ENCODE data around the gene HSPA4L.

Gene HSPA4L

GRCh38 chr4:127846765-127847164 lies 64.6 kb downstream of the HSPA4L start:
- H3K9me3 ChIP-seq (ENCODE audit: control insufficient read depth, insufficient read depth, low read length) = peaks cover 18% of the 10 kb centered on the region
- H3K9me2 ChIP-seq (replicated peaks; ENCODE audit: control insufficient read depth, low read length) = no peaks in the 10 kb centered on the region
- H4K20me1 ChIP-seq (ENCODE audit: control insufficient read depth, insufficient read depth, low read depth, low read length) = no peaks in the 10 kb centered on the region
- no peaks in the 10 kb centered on the region for H3F3A ChIP-seq (ENCODE audit: control insufficient read depth, insufficient read depth)
- H3K79me2 ChIP-seq (ENCODE audit: control insufficient read depth, low read length) = peaks cover 20% of the 10 kb centered on the region
- no peaks in the 10 kb centered on the region for H3K27me3 ChIP-seq (ENCODE audit: control insufficient read depth, low read length)
- TF ChIP-seq CTCF (IDR thresholded peaks at IDR 0.05; ENCODE audit: low read depth, low read length, poor library complexity, severe bottlenecking) (no peak), EZH2phosphoT487 (IDR thresholded peaks at IDR 0.05; ENCODE audit: borderline replicate concordance, low read length) (no peak)
- H3K4me2 ChIP-seq (ENCODE audit: low read length) = no peak overlapping the region
- H3K36me3 ChIP-seq (ENCODE audit: control insufficient read depth, low read length) = peaks cover 4% of the 10 kb centered on the region
- no peak overlapping the region for H3K4me3 ChIP-seq (ENCODE audit: low read length)
- no peak overlapping the region for H3K27ac ChIP-seq (ENCODE audit: low read depth, low read length)
- H3K4me1 ChIP-seq (ENCODE audit: control insufficient read depth, low read length) = no peaks in the 10 kb centered on the region

- no peak overlapping the region for H3K4me2 ChIP-seq (ENCODE audit: low read length)
- peaks cover 20% of the 10 kb centered on the region for H3K79me2 ChIP-seq (ENCODE audit: control insufficient read depth, low read length)
- no peaks in the 10 kb centered on the region for H3K27me3 ChIP-seq (ENCODE audit: control insufficient read depth, low read length)
- H3K9me3 ChIP-seq (ENCODE audit: control insufficient read depth, insufficient read depth, low read length) = peaks cover 18% of the 10 kb centered on the region
- H3K4me1 ChIP-seq (ENCODE audit: control insufficient read depth, low read length) = no peaks in the 10 kb centered on the region
- TF ChIP-seq EZH2phosphoT487 (IDR thresholded peaks at IDR 0.05; ENCODE audit: borderline replicate concordance, low read length) = no peak
- TF ChIP-seq CTCF (IDR thresholded peaks at IDR 0.05; ENCODE audit: low read depth, low read length, poor library complexity, severe bottlenecking) = no peak
- no peaks in the 10 kb centered on the region for H3F3A ChIP-seq (ENCODE audit: control insufficient read depth, insufficient read depth)
- H4K20me1 ChIP-seq (ENCODE audit: control insufficient read depth, insufficient read depth, low read depth, low read length) = no peaks in the 10 kb centered on the region
- no peak overlapping the region for H3K27ac ChIP-seq (ENCODE audit: low read depth, low read length)
- no peak overlapping the region for H3K4me3 ChIP-seq (ENCODE audit: low read length)
- H3K9me2 ChIP-seq (replicated peaks; ENCODE audit: control insufficient read depth, low read length) = no peaks in the 10 kb centered on the region
- peaks cover 4% of the 10 kb centered on the region for H3K36me3 ChIP-seq (ENCODE audit: control insufficient read depth, low read length)
Observed at GRCh38 chr4:127849505-127850234, 67.5 kb downstream of the HSPA4L start.

GRCh38 chr4:127852661-127853060 lies 70.5 kb downstream of the HSPA4L start:
- H3K27ac ChIP-seq (ENCODE audit: low read depth, low read length) = no peak overlapping the region
- no peak overlapping the region for H3K4me3 ChIP-seq (ENCODE audit: low read length)
- no peak overlapping the region for H3K4me2 ChIP-seq (ENCODE audit: low read length)
- TF ChIP-seq CTCF (IDR thresholded peaks at IDR 0.05; ENCODE audit: low read depth, low read length, poor library complexity, severe bottlenecking) (no peak), EZH2phosphoT487 (IDR thresholded peaks at IDR 0.05; ENCODE audit: borderline replicate concordance, low read length) (no peak)
- H3K27me3 ChIP-seq (ENCODE audit: control insufficient read depth, low read length) = no peaks in the 10 kb centered on the region
- no peaks in the 10 kb centered on the region for H3F3A ChIP-seq (ENCODE audit: control insufficient read depth, insufficient read depth)
- no peaks in the 10 kb centered on the region for H3K9me2 ChIP-seq (replicated peaks; ENCODE audit: control insufficient read depth, low read length)
- H3K36me3 ChIP-seq (ENCODE audit: control insufficient read depth, low read length) = peaks cover 7% of the 10 kb centered on the region
- peaks cover 27% of the 10 kb centered on the region for H3K79me2 ChIP-seq (ENCODE audit: control insufficient read depth, low read length)
- H3K4me1 ChIP-seq (ENCODE audit: control insufficient read depth, low read length) = peaks cover 16% of the 10 kb centered on the region
- peaks cover 16% of the 10 kb centered on the region for H3K9me3 ChIP-seq (ENCODE audit: control insufficient read depth, insufficient read depth, low read length)
- H4K20me1 ChIP-seq (ENCODE audit: control insufficient read depth, insufficient read depth, low read depth, low read length) = no peaks in the 10 kb centered on the region

Measured in DOHH2 (cell line).